ENCODE data around the gene ENAM. TPM values are rescaled to one million over a fixed set of nuclear protein-coding genes. Genes with fewer than 3 reads are reported as not detected.

The ENAM gene
- total and polyA plus RNA-seq, 2 of the 8 experiments (the other 6 are each of a cell fraction or from before 2014, with no cell fraction given) = not detected

- TF ChIP-seq GABPA (IDR thresholded peaks at IDR 0.05; ENCODE audit: borderline replicate concordance, insufficient read depth, low read length) (no peak), RAD21 (IDR thresholded peaks at IDR 0.05 in 1 of 2, conservative IDR thresholded peaks at IDR 0.05 in 1 of 2; ENCODE audit: low read depth in 2 of 2, low read length in 2 of 2) (no peak), USF2 (IDR thresholded peaks at IDR 0.05; ENCODE audit: low read length) (no peak)
Measured at GRCh38 chr4:70600305-70600704, 28.2 kb upstream of the ENAM start (continued).

Measured in H1 (cell line).